Activated CD8-positive, alpha-beta T cell treated with anti-CD3 and anti-CD28 coated beads for 36 hours (primary cell): ENCODE measurements around the gene JAG2. TPM values are rescaled to one million over a fixed set of nuclear protein-coding genes. Genes with fewer than 3 reads are reported as not detected.

Experiments used
- ATAC-seq: fragments of 200-7000 bp; cut with Tn5 transposase; one replicate; pipeline ENCODE4 v1.10.0; 2021; ENCODE audit warnings: mild to moderate bottlenecking, moderate library complexity
- CTCF ChIA-PET: fragments of 350-600 bp; sonication (Branson Sonifier 250); formaldehyde crosslinking; loops from one replicate; lab custom pipeline; 2021; ENCODE audit warnings: antibody characterized with exemption; lab: Charles Lee
- POLR2A ChIA-PET: fragments of 350-600 bp; sonication (Branson Sonifier 250); formaldehyde crosslinking; loops from one replicate; lab custom pipeline; 2021; ENCODE audit warnings: antibody characterized with exemption; lab: Charles Lee
- DNase-seq: peaks from one replicate; pipeline ENCODE4 v3.0.0-alpha.2; 2020
- H3K27ac Mint-ChIP-seq: one replicate; pipeline ENCODE4 v1.8.0; 2021; ENCODE audit warnings: mild to moderate bottlenecking, mixed read lengths
- H3K27me3 Mint-ChIP-seq: one replicate; pipeline ENCODE4 v1.8.0; 2021; ENCODE audit warnings: mixed read lengths
- H3K36me3 Mint-ChIP-seq: one replicate; pipeline ENCODE4 v1.8.0; 2021; ENCODE audit warnings: low read depth, mixed read lengths
- H3K4me1 Mint-ChIP-seq: one replicate; pipeline ENCODE4 v1.8.0; 2021; ENCODE audit warnings: low read depth, mixed read lengths
- H3K4me3 Mint-ChIP-seq: one replicate; pipeline ENCODE4 v1.8.0; 2021; ENCODE audit warnings: mild to moderate bottlenecking, moderate library complexity, mixed read lengths
- H3K9me3 Mint-ChIP-seq: one replicate; pipeline ENCODE4 v1.8.0; 2021; ENCODE audit warnings: mixed read lengths
- intact Hi-C: fragments of 100-400 bp; cut with micrococcal nuclease; formaldehyde crosslinking; loops from one replicate; pipeline ENCODE4 v1.10.0; 2022
- total RNA-seq, 2 experiments: library from RNA; stranded (reverse); gene quantifications; one replicate each; pipeline ENCODE4 v1.2.3, GENCODE V29; 2021
- TF ChIP-seq, protein P1 (sequence below): fragments of 200-600 bp; IDR thresholded peaks from one replicate; pipeline ENCODE4 v1.8.0; 2022; ENCODE audit warnings: antibody characterized with exemption, mild to moderate bottlenecking

Gene JAG2
- total RNA-seq, 2 experiments from 2014 or later: 3.6 to 4.1 TPM

DNA sequence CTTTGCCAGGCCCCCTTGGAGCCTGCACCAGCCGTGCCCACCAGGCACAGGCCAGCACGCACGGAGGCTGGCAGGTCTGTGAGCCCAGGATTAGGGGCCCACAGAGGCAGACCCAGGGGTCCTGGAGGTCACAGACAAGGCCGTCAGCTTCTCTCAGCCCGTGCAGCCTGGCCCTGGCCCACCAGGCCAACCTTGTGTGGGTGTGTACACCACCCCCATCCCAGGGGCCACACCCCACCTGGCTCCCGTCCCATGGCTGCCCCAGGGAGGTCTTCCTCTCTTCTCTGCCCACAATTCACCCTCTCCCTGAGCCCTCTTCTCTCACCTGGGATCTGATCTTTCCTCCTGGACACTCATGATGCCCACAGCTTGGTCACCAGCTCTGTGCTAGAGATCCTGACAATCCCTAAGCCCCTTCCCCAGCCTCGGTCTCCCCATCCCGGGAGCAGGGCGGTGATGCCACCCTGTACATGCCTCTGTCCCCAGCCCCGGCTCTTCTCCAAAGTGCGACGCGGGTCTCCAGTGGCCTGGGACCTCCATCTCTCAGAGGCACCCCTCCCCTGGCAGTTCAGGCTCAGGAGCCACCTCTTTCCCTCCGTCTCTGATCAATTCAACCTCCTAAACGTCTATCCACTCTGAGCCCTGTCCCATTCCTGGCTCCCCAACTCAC is 72.2 kb downstream of the JAG2 start:
- Mint-ChIP-seq H3K27ac (no peak overlapping the region), H3K27me3 (no peaks in the 10 kb centered on the region), H3K4me3 (no peak overlapping the region), H3K4me1 (peaks cover 8% of the 10 kb centered on the region), H3K36me3 (no peaks in the 10 kb centered on the region), H3K9me3 (no peaks in the 10 kb centered on the region)
- POLR2A ChIA-PET: no interaction called here
- CTCF ChIA-PET: no interaction called here
- intact Hi-C loops: no loop called here
- TF ChIP-seq, protein P1, sequence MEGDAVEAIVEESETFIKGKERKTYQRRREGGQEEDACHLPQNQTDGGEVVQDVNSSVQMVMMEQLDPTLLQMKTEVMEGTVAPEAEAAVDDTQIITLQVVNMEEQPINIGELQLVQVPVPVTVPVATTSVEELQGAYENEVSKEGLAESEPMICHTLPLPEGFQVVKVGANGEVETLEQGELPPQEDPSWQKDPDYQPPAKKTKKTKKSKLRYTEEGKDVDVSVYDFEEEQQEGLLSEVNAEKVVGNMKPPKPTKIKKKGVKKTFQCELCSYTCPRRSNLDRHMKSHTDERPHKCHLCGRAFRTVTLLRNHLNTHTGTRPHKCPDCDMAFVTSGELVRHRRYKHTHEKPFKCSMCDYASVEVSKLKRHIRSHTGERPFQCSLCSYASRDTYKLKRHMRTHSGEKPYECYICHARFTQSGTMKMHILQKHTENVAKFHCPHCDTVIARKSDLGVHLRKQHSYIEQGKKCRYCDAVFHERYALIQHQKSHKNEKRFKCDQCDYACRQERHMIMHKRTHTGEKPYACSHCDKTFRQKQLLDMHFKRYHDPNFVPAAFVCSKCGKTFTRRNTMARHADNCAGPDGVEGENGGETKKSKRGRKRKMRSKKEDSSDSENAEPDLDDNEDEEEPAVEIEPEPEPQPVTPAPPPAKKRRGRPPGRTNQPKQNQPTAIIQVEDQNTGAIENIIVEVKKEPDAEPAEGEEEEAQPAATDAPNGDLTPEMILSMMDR: no peak
- no peak for DNase-seq
- no peak for ATAC-seq

DNA sequence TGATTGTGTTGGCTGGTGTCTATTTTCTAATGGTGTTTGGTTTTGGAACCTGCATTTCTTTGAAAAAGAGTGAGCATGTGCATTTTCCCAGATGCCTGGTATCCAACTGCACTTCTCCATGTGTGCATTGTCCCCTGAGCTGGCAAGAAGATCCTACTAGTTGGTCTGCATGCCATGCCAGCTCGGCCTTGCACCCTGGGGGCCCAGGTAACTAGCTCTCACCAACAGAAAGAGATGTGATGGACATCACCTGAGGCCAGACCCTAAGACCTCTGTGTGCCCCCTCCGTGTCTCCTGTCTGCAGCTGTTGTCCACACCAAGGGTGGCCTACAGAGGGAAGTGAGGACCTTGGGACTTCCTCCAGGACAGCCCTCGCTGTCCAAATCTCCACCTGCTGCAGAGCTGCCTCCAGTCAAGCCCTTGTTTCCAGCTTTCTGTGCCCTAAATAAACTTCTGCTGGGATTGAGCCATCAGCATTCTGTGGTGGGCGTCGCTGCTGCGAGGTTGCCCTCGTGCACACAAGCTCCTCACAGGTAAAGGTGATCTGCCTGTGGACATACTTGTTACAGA is 73.3 kb downstream of the JAG2 start:
- CTCF ChIA-PET: interaction anchor here (1.1 to 1.8 kb wide), 2 partner anchors 12 to 36 kb away, joined by 4 to 8 read pairs; no protein-coding TSS in a partner anchor
- Mint-ChIP-seq H3K27ac (no peak overlapping the region), H3K4me1 (peaks cover 11% of the 10 kb centered on the region), H3K27me3 (no peaks in the 10 kb centered on the region), H3K36me3 (no peaks in the 10 kb centered on the region), H3K9me3 (no peaks in the 10 kb centered on the region), H3K4me3 (no peak overlapping the region)
- POLR2A ChIA-PET: no interaction called here
- DNase-seq (no peak), ATAC-seq (no peak)
- TF ChIP-seq, protein P1: no peak
- intact Hi-C loops: no loop called here

DNA sequence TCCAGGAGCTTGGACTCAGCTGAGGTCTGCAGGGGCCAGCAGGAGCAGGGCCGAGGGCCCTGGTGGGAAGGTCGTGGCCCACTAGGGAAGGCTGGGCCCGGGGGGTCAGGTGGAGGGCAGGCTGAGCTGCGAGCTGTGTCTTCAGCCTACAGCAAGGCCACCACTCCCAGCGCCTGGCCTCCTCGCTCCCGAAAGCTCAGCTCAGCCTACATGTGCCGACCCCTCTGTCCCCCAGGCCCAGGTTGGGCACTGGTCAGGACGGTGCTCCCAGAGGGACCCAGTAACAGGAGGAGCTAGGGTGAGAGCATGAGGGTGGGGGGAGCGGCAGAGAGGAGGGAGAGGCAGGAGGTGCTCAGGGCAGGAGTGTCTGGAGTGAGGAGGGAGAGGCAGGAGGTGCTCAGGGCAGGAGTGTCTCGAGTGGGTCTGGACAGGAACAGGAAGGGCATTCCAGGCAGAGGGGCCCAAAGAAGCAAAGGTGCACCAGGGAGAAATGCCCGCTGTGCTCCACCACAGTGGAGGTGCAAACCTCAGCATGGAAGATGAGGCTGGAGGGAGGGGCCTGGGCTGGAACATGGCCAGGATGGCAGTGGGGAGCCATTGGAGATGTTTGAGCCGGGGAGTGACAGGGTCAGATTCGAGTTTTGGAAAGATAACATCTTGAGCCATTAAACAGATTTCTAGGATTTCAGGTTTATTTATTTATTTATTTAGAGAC is 74.2 kb downstream of the JAG2 start:
- DNase-seq (no peak), ATAC-seq (no peak)
- ChIA-PET CTCF (interaction anchor here (1.1 to 1.8 kb wide), 3 partner anchors 13 to 75 kb away, joined by 4 to 8 read pairs (median 4); partner anchors contain the start of gene JAG2), POLR2A (interaction anchor here (0.6 to 0.9 kb wide), 3 partner anchors 80 to 1435 kb away, joined by 3 read pairs; no protein-coding TSS in a partner anchor)
- TF ChIP-seq, protein P1: no peak
- H3K9me3 Mint-ChIP-seq: no peaks in the 10 kb centered on the region
- no peaks in the 10 kb centered on the region for H3K36me3 Mint-ChIP-seq
- peak overlapping the region; percentile 49 for H3K27ac Mint-ChIP-seq
- intact Hi-C loops: loop anchor here (5.0 kb wide), 1 partner anchor 258 kb away; no protein-coding TSS in a partner anchor
- no peaks in the 10 kb centered on the region for H3K27me3 Mint-ChIP-seq
- H3K4me3 Mint-ChIP-seq: peak overlapping the region; percentile 68
- H3K4me1 Mint-ChIP-seq: peaks cover 11% of the 10 kb centered on the region

DNA sequence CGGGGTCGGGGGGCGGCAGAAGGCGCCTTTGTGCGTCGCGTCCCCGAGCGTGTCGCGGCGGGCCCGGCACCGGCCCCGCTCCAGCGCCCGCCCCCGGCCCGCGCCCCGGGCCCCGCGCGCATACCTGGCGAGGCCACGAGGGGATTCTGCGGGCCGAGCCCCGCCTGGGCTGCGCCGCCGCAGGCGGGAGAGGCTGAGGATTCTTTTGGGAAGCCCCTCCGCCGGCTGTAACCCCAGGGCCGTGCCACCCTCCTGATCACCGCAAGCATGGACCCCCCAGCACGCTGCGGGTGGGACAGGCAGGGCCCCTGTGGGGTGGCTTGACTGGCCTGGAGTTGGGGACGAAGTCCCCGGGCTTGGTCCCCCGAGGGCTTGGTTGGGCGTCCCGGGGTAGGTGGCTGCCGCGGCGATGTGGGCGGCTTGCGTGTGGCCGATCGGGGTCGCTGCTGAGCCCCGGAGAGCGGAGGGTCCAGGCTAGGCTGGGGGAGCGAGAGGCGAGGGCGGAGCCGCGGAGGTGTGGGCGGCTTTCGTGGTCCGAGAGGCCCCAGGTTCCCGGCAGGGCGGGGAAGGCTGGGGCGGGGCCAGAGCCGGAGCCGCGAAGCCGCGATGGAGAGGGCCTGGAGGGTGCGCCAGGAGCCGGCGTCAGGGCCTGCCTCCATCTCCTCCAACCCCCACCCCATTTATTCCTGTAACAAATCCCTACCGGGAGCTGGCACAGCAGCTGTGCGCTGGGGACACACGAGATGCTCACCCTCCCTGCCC is 75.0 kb downstream of the JAG2 start:
- ATAC-seq: peak; percentile 85
- ChIA-PET CTCF (interaction anchor here (1.0 to 1.8 kb wide), 3 partner anchors 13 to 76 kb away, joined by 4 to 8 read pairs (median 4); partner anchors contain the start of gene JAG2), POLR2A (interaction anchor here (0.6 to 1.0 kb wide), 4 partner anchors 21 to 1436 kb away, joined by 3 read pairs; no protein-coding TSS in a partner anchor)
- Mint-ChIP-seq H3K36me3 (no peaks in the 10 kb centered on the region), H3K27me3 (no peaks in the 10 kb centered on the region), H3K9me3 (no peaks in the 10 kb centered on the region), H3K27ac (peak overlapping the region; percentile 49), H3K4me3 (peak overlapping the region; percentile 68), H3K4me1 (peaks cover 11% of the 10 kb centered on the region)
- intact Hi-C loops: loop anchor here (5.0 kb wide), 1 partner anchor 259 kb away; no protein-coding TSS in a partner anchor
- peak; percentile 90 for DNase-seq
- TF ChIP-seq, protein P1: peak; percentile 35
